Measurements from ENCODE around the gene CDC16.
"Not testable (repeated sequence)": the region's sequence is repeated elsewhere in the genome, so short reads cannot be mapped to it uniquely, and the experiment has no call there.

Gene CDC16

DNA sequence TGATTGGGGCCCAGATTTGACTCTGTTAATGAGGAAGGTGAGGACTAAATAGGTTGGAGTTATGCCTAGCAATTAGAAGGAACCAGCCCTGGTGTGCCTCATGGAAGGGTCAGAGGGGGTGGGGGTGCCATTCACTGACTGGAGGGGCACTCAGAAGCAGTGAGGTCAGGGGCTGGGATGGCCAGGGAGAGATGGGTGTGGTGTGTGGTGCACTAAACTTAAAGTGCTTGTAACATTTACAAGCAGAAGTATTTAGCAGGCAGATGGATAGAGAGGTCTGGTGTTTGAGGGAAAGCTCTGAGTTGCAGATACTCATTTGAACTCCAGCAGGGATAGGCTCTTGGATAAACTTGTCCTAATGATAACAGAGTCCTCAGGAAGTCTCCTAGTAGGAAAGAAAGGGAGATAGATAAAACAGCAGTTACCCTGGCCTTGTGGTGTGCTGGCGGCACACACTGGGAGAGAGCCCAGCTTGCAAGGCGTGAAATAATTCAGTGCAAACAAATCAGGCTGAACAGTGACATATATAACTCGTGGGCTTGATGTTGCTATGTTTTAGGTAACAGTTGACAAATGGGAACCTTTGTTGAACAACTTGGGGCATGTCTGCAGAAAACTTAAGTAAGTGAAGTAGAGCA is 26.8 kb downstream of the CDC16 start:
- no peak for DNase-seq (ENCODE audit: extremely low read depth, low read depth)
- TF ChIP-seq, protein P1, sequence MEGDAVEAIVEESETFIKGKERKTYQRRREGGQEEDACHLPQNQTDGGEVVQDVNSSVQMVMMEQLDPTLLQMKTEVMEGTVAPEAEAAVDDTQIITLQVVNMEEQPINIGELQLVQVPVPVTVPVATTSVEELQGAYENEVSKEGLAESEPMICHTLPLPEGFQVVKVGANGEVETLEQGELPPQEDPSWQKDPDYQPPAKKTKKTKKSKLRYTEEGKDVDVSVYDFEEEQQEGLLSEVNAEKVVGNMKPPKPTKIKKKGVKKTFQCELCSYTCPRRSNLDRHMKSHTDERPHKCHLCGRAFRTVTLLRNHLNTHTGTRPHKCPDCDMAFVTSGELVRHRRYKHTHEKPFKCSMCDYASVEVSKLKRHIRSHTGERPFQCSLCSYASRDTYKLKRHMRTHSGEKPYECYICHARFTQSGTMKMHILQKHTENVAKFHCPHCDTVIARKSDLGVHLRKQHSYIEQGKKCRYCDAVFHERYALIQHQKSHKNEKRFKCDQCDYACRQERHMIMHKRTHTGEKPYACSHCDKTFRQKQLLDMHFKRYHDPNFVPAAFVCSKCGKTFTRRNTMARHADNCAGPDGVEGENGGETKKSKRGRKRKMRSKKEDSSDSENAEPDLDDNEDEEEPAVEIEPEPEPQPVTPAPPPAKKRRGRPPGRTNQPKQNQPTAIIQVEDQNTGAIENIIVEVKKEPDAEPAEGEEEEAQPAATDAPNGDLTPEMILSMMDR (IDR thresholded peaks at IDR 0.05; ENCODE audit: low read depth, low read length): no peak

DNA sequence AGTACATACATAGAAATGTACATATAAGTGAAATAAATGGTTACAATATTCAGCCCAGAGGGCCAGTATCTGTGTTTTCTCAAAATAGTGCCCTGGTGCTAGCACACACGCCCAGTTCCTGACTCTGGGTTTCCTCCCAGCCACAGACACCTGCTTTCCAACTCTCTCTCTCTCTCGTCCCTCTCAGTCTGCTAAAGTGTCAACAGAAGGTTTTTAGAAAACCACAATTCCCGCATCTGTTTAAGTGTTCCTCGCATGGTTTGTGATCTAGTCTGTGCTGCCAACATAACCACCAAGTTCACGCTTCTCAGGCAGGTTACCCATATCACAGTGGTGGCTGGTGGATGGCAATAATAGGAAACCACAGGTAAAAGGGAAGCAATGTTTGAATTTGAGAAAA is 28.9 kb downstream of the CDC16 start:
- TF ChIP-seq, protein P1 (IDR thresholded peaks at IDR 0.05; ENCODE audit: low read depth, low read length): no peak

DNA sequence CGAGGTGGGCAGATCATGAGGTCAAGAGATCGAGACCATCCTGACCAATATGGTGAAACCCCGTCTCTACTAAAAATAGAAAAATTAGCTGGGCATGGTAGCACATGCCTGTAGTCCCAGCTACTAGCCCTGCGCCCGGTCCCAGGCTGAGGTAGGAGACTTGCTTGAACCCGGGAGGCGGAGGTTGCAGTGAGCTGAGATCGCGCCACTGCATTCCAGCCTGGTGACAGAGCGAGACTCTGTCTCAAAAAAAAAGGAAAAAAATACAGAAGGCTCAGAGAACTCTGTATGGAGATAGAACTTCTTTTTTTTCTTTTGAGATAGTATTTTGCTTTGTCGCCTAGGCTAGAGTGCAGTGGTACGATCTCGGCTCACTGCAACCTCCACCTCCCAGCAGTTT is 29.6 kb downstream of the CDC16 start:
- DNase-seq (ENCODE audit: extremely low read depth, low read depth): not testable (repeated sequence)

More for the DNA sequence above, 28.9 kb downstream of the CDC16 start:
- DNase-seq (ENCODE audit: extremely low read depth, low read depth): no peak

DNA sequence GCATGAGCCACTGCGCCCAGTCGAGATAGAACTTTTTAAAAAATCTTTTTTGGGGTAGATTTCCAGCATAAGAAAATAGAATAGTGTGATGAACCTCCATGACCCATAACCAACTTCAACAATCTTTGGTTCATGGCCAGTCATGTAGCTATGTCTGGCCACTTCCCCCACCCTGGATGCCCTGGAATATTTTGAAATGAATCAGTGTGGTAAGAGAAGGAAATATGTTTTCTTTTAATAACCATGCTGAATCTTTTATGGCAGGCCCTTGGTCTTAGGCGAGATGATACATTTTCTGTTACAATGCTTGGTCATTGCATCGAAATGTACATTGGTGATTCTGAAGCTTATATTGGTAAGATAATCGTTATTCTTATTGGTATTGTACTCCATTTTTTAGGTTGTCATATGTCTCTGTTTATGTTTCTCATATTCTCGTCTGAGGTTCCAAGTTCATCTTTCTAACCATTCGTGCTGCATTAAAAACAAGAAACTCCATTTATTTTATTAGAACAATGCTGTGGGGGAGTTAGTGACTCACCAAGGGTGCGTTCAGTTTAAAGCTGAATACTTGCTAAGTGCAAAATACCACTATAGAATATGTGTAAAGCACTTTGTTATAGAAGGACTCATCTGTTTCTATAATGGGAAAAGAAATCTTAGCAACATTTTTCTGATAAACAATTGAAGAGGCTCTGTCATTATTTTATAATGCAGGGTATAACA is 30.4 kb downstream of the CDC16 start:
- DNase-seq (ENCODE audit: extremely low read depth, low read depth): peak; percentile 30
- TF ChIP-seq, protein P1 (IDR thresholded peaks at IDR 0.05; ENCODE audit: low read depth, low read length): no peak

DNA sequence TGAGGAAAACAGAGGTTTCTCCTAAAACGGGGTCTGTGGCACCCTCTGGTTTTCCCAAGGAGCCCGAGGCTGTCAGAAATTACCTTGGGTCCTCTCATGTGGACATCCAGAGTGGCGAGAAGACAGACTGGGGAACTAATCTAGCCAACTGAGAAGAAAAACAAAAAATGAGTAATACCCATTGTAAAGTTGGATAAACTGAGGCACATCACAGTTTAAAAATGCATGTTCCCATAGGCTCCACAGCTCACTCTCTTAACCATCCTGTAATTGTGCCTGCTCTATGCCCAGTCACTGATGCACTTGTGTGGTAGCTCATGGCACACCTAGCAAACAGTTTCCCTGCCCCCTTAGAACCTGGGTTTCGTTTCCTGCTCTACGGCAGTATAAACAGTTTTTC is 31.5 kb downstream of the CDC16 start:
- DNase-seq (ENCODE audit: extremely low read depth, low read depth): no peak
- TF ChIP-seq, protein P1 (IDR thresholded peaks at IDR 0.05; ENCODE audit: low read depth, low read length): no peak

DNA sequence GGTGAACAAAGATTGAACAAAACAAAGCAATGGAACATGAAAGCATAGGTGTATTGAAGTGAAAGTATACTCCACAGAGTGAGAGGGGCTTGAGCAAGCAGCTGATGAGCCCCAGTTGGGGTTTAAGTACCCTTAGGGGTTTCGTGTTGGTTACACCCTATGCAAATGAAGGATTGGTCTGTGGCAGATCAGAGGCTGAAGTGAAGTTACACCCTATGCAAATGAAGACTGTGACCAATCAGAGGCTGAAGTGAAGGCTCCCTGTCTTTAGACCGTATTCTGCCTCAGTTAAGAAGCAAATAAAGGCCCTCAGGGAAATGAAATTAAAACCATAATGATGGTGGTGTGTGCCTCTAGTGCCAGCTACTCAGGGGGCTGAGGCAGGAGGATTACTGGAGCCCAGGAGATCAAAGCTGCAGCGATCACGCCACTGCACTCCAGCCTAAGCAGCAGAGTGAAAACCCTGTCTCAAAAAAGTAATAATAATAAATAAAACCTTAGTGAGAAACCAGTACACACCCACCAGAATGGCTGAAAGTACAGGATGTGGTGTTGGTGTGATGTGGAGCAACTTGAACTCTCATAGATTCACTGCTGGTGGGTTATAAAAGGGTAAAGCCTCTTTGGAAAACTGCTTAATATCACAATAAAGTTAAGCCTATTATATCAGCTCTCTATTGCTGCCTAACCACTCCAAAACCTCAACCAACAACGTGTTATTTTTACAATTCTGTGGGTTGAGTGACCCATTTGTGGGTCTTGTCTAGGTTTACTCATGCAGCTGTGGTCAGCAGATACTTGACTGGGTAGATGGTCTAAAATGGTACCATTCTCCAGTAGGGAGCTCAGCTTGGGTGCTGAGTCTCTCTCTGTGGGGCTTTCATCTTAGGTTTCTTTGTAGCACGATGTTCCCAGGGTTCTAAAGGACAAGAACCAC is 33.9 kb downstream of the CDC16 start:
- DNase-seq (ENCODE audit: extremely low read depth, low read depth): no peak

DNA sequence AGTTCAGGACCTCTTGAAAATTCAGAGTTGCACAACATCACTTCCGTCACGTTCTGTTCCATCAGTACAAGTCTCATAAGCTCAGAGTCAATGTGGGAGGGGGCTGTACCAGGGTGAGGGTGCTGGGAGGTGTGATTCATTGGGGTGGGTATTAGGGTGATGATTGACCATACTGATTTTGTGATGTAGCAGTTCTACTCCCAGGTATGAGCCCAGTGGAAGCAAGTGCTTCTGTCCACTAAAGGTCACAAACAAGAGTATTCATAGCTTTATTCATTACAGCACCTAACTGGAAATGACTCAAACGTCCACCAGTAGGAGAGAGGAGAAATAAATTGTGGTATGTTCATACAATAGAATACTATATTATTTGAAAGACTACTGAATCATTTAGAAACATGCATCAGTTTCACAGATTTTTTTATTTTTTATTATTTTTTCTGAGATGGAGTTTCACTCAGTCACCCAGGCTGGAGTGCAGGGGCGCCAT is 34.6 kb downstream of the CDC16 start:
- no peak for DNase-seq (ENCODE audit: extremely low read depth, low read depth)
- TF ChIP-seq, protein P1 (IDR thresholded peaks at IDR 0.05; ENCODE audit: low read depth, low read length): no peak

More for the DNA sequence above, 33.9 kb downstream of the CDC16 start:
- TF ChIP-seq, protein P1 (IDR thresholded peaks at IDR 0.05; ENCODE audit: low read depth, low read length): no peak
